Activated naive CD8-positive, alpha-beta T cell (primary cell): ENCODE results near the gene CD53.

Experiments used
- H3K27ac Mint-ChIP-seq: one replicate; pipeline ENCODE4 v1.8.0; 2021; ENCODE audit warnings: mixed read lengths
- H3K27me3 Mint-ChIP-seq: one replicate; pipeline ENCODE4 v1.8.0; 2021; ENCODE audit warnings: mixed read lengths
- H3K36me3 Mint-ChIP-seq: one replicate; pipeline ENCODE4 v1.8.0; 2021; ENCODE audit warnings: mixed read lengths
- H3K4me1 Mint-ChIP-seq: one replicate; pipeline ENCODE4 v1.8.0; 2021; ENCODE audit warnings: low read depth, mixed read lengths
- H3K4me3 Mint-ChIP-seq: one replicate; pipeline ENCODE4 v1.8.0; 2021; ENCODE audit warnings: mild to moderate bottlenecking, mixed read lengths
- H3K9me3 Mint-ChIP-seq: one replicate; pipeline ENCODE4 v1.8.0; 2021; ENCODE audit warnings: low read depth, mixed read lengths

CD53 gene

DNA sequence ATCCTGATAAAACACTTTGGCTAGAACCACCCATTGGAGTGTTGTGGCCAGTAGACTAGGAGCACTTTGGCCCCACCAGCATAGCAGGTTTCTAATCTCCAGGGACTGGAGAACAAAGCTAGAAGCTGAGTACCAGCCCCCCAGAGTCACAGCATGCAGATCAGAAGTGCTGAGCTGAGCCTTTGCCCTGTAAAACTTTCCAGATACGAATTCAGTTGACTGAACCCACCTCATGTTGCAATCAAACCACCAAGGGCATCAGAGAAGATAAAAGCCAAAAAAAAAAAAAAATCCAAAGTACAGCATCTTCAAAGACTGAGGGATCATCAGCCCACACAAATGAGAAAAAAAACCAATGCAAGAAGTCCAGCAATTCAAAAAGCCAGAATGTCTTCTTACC lies 8.7 kb upstream of the CD53 start:
- Mint-ChIP-seq H3K27ac (peak overlapping the region; percentile 61), H3K9me3 (peaks cover 39% of the 10 kb centered on the region)

DNA sequence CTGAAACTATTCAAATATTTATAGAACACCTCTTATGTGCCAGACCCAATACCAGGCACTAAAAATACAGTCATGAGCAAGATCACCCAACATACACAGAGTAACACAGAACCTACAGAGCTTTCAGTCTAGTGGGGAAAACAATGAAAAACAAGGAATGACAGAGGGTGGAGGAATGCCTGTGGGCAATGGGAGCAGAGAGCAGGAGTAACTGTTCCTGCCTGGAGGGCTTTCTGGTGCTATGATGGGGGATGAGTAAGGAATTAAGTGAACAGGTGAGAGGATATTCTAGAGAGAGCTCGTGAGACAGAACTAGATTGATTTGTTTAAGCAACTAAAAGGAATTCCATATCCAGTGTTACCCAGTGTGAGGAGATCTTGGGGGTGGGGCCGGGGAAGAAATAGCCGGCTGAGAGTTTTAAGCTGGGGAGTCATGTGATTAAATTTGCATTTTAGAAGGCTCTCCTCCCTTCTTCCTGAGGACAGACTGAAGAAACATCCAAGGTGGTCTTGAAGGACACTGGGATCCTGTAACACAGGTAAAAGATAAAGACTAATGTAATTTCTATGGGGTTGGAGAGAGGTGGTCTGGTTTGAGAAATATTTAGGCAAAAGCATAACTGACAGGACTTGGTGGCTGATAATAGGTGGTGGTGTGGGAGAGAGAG lies 2.1 kb upstream of the CD53 start:
- peak overlapping the region; percentile 48 for H3K4me3 Mint-ChIP-seq
- H3K27ac Mint-ChIP-seq = peak overlapping the region; percentile 99

More for the DNA sequence above, 8.7 kb upstream of the CD53 start:
- no peak overlapping the region for H3K4me3 Mint-ChIP-seq
- peaks cover 15% of the 10 kb centered on the region for H3K36me3 Mint-ChIP-seq
- peaks cover 62% of the 10 kb centered on the region for H3K4me1 Mint-ChIP-seq
- no peaks in the 10 kb centered on the region for H3K27me3 Mint-ChIP-seq

DNA sequence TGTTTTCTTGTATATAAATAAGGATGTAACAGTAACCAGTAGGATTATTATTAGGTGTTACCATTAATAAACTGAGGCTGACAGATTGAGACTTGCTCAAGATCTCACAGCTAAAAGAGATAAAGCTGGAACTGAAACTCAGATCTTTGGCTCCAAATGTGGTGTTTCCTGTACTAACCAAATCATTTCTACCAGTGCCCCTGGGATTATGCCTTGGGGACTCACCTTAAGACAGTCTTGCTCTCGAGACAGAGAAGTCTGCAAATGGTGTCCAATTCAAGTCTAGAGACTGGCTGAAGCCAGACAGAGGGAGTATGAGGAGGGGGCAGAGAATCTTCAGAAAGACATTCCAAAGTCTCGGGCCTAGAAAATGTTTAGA lies 593 bp upstream of the CD53 start:
- Mint-ChIP-seq H3K27ac (peak overlapping the region; percentile 99), H3K36me3 (peaks cover 8% of the 10 kb centered on the region), H3K4me3 (peak overlapping the region; percentile 98), H3K9me3 (no peaks in the 10 kb centered on the region), H3K27me3 (no peaks in the 10 kb centered on the region), H3K4me1 (peaks cover 63% of the 10 kb centered on the region)

More for the DNA sequence above, 2.1 kb upstream of the CD53 start:
- Mint-ChIP-seq H3K4me1 (peaks cover 61% of the 10 kb centered on the region), H3K27me3 (no peaks in the 10 kb centered on the region), H3K9me3 (peaks cover 11% of the 10 kb centered on the region), H3K36me3 (peaks cover 13% of the 10 kb centered on the region)

- Mint-ChIP-seq H3K4me3 (peak overlapping the region; percentile 98), H3K36me3 (peaks cover 15% of the 10 kb centered on the region), H3K27ac (peak overlapping the region; percentile 99), H3K4me1 (peaks cover 62% of the 10 kb centered on the region), H3K9me3 (no peaks in the 10 kb centered on the region), H3K27me3 (no peaks in the 10 kb centered on the region)
These were observed 908 bp downstream of the CD53 start for GRCh38 chr1:110873856-110874255.

DNA sequence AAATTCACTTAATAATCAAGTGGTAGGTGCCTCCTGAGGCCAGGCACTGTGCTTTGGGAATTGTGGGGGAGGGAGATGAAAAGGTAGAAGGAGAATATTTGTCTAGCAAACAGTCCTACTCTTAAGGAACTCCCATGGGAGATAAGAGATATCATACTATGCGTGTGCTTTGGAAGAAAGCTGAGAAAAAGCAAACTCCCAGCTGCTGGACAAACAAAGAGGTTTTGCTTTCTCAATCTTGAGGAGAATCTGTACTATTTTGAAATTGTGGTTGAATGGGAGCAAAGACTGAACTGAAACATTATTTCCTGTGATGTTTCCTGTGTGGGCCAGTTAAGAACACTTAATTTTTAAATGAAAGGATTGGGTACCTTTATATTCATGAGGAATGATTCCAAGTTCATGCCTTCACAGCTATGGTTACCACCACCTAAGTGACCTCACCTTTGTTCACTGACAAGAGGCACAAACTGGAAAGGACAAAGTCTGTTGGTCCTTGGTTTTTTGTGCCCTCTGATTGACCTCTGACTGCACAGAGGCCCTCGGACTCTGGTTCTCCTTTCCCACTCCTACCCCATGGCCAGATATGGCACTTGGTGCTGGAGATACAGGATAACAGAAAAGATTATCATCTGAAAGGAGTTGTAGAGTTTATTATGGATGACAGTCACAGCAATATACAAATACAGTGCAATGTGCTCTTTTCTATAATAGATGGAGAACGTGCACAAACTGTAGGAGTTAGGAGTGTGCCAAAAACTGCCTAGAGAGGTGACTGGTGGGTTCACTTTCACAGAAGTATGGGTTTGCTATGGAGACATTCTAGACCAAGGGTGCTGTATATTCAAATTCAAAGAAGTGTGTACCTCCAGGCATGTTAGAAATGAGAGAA lies 1.6 kb downstream of the CD53 start:
- peaks cover 15% of the 10 kb centered on the region for H3K36me3 Mint-ChIP-seq
- peak overlapping the region; percentile 98 for H3K4me3 Mint-ChIP-seq
- peaks cover 62% of the 10 kb centered on the region for H3K4me1 Mint-ChIP-seq
- peak overlapping the region; percentile 99 for H3K27ac Mint-ChIP-seq
- no peaks in the 10 kb centered on the region for H3K27me3 Mint-ChIP-seq
- H3K9me3 Mint-ChIP-seq = no peaks in the 10 kb centered on the region

DNA sequence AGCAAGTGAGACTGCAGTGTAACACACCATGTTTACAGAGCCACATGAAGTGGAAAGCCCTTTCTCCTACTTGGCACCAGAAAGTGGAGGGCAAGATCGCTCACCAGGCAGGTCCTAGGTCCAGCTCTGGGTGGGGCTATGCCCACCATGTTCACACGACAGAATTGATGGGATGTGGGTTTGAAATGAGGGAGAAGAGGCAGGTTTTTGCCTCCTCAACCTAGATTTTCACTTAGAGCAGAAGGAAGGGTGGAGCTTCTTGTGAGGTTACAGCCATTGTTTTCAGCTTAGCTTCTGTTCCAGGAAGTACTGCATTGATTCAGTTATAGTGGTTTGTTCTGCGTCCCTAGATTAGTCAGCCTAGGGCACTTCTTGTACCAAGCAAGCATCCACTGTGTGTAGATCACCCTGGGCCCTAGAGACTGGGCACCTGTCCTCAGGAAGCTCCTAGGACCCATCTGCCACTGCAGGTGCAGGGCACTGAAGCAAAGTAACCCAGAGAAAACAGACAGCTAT lies 2.3 kb downstream of the CD53 start:
- peaks cover 61% of the 10 kb centered on the region for H3K4me1 Mint-ChIP-seq
- no peaks in the 10 kb centered on the region for H3K27me3 Mint-ChIP-seq
- H3K27ac Mint-ChIP-seq = peak overlapping the region; percentile 99
- no peaks in the 10 kb centered on the region for H3K9me3 Mint-ChIP-seq
- H3K36me3 Mint-ChIP-seq = peaks cover 18% of the 10 kb centered on the region
- peak overlapping the region; percentile 98 for H3K4me3 Mint-ChIP-seq

- Mint-ChIP-seq H3K4me3 (peak overlapping the region; percentile 98), H3K36me3 (peaks cover 18% of the 10 kb centered on the region), H3K27me3 (no peaks in the 10 kb centered on the region), H3K9me3 (no peaks in the 10 kb centered on the region), H3K4me1 (peaks cover 61% of the 10 kb centered on the region), H3K27ac (peak overlapping the region; percentile 99)
These were observed 3.9 kb downstream of the CD53 start for GRCh38 chr1:110876748-110877341.

GRCh38 chr1:110877364-110877763 lies 4.4 kb downstream of the CD53 start:
- H3K9me3 Mint-ChIP-seq = no peaks in the 10 kb centered on the region
- H3K27ac Mint-ChIP-seq = peak overlapping the region; percentile 99
- H3K4me3 Mint-ChIP-seq = peak overlapping the region; percentile 98
- H3K36me3 Mint-ChIP-seq = peaks cover 18% of the 10 kb centered on the region
- peaks cover 60% of the 10 kb centered on the region for H3K4me1 Mint-ChIP-seq
- H3K27me3 Mint-ChIP-seq = no peaks in the 10 kb centered on the region

DNA sequence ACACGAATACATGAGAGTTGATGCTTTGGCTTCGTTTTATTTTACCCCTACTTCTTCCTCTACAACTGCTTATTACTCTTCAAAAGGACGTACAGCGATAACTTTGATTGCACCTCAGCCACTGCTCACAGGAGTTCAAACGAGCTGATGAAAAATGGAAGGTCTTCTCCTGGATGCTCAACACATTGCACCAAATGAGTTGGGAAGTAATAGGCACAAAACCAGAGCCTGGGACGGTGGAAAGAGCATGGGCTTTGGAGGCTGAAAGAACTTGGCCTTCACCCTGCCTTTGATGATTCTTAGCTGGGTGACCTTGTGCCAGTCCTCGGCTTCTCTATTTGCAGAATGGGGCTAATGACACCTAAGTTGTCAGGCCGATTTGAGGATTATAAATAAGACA lies 4.8 kb downstream of the CD53 start:
- Mint-ChIP-seq H3K27ac (peak overlapping the region; percentile 99), H3K36me3 (peaks cover 18% of the 10 kb centered on the region), H3K4me3 (peak overlapping the region; percentile 98), H3K4me1 (peaks cover 60% of the 10 kb centered on the region), H3K9me3 (no peaks in the 10 kb centered on the region), H3K27me3 (no peaks in the 10 kb centered on the region)

DNA sequence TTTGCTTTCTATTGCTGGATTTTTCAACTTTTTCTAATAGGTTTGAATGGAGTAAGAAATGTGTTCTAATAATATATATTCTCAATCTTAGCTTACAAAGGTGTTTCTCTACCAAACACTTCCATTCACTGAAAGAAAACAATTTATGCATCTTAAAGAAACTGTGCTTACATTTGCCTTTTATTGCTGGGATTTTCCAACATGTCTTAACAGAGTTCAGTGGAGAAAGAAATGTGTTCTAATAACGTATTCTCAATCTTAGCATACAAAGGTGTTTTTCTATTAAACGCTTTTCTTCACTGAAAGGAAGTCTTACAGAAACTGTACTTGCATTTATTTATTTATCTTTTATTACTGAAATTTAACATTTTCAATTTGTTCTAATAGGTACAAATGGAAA lies 5.6 kb downstream of the CD53 start:
- peak overlapping the region; percentile 99 for H3K27ac Mint-ChIP-seq
- peaks cover 67% of the 10 kb centered on the region for H3K4me1 Mint-ChIP-seq
- H3K36me3 Mint-ChIP-seq = peaks cover 18% of the 10 kb centered on the region
- no peaks in the 10 kb centered on the region for H3K27me3 Mint-ChIP-seq
- H3K9me3 Mint-ChIP-seq = no peaks in the 10 kb centered on the region
- peak overlapping the region; percentile 98 for H3K4me3 Mint-ChIP-seq

DNA sequence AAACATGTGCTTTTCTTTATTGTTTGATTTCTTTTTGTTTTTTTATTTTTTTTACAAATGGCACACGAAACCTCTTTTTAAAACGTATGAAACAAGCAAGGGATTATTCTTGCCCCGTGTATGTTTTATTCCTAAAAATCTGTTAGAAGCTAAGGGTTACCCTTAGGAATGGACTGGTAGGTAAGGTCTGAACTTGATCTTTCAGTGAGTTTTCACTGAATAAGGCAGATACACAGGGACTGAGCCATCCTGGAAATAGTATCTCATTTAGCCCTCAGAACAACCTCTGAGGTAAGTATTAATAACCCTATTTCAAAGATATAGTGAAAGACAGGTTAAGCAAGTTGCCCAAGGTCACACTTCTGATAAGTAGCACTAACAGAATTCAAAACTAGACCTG lies 6.0 kb downstream of the CD53 start:
- peaks cover 71% of the 10 kb centered on the region for H3K4me1 Mint-ChIP-seq
- peak overlapping the region; percentile 99 for H3K27ac Mint-ChIP-seq
- H3K36me3 Mint-ChIP-seq = peaks cover 18% of the 10 kb centered on the region
- no peaks in the 10 kb centered on the region for H3K9me3 Mint-ChIP-seq
- H3K4me3 Mint-ChIP-seq = peak overlapping the region; percentile 98
- no peaks in the 10 kb centered on the region for H3K27me3 Mint-ChIP-seq

DNA sequence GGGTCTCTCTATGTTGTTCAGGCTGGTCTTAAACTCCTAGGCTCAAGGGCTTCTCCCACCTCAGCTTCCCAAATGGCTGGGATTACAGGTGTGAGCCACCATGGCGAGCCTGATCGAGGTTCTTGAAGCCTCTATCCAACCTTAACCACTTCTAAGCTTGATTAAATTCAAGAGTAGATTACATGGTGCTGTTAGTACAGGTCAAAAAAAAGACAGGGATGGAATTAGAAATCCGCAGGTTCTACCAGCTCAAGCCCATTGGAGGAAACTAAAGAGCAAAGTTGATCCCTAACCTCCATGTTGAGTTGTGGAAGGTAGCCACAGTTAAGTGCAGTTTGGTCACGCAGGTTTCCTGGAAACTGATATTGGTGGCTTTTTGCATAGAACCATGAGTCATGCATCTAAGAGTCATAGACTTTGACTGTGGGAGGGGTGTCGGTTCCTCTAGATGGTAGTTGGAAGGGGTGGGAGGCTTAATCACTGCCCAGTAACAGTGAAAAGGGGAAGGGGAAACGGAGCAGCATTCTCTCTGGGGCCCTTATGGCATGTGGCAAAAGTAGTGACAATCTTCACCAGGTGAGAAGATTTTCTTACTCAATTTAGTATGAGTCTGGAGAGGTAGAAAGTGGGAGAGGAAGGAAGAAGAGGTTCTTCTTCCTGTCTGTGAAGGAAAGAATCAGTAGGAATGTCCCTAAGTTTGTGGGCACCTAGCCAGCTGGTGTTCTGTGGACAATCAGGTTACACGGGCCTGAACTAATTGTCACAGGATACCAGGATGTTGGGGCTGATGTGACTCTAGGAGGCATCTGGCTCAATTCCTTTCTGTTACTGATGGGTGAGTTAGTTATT lies 7.0 kb downstream of the CD53 start:
- no peaks in the 10 kb centered on the region for H3K9me3 Mint-ChIP-seq
- H3K27ac Mint-ChIP-seq = peak overlapping the region; percentile 99
- no peaks in the 10 kb centered on the region for H3K27me3 Mint-ChIP-seq
- peaks cover 81% of the 10 kb centered on the region for H3K4me1 Mint-ChIP-seq
- H3K36me3 Mint-ChIP-seq = peaks cover 18% of the 10 kb centered on the region
- H3K4me3 Mint-ChIP-seq = peak overlapping the region; percentile 98

DNA sequence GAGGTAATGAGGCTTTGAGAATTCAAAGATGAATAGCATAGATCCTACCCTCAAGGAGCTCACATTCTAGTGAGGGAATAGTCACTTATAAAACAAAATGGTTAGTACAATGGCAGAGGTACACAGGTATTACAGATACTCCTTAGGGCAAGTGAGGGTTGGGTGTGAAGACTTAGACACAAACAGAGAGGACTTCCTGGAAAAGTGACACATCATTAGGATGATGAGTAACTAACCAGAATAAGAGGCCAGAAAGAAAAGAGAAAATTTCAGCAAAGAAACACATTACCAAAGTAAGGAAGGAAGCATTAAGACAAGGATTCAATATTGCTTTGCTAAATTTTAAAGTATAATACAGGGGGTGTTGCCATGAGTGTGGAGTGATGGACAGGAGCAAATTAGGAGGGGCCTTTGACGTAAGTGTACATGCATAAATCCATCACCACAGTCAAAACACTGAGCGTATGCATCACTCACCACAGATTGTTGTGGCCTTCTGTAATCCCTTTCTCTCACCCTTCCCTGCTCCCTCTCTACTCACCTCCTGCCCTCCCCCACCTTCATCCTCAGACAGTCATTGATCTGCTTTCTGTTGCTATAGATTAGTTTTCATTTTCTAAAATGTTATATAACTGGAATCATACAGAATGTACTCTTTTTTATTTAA lies 7.9 kb downstream of the CD53 start:
- Mint-ChIP-seq H3K4me1 (peaks cover 83% of the 10 kb centered on the region), H3K27me3 (no peaks in the 10 kb centered on the region), H3K4me3 (peak overlapping the region; percentile 98), H3K36me3 (peaks cover 16% of the 10 kb centered on the region), H3K9me3 (no peaks in the 10 kb centered on the region), H3K27ac (peak overlapping the region; percentile 99)

DNA sequence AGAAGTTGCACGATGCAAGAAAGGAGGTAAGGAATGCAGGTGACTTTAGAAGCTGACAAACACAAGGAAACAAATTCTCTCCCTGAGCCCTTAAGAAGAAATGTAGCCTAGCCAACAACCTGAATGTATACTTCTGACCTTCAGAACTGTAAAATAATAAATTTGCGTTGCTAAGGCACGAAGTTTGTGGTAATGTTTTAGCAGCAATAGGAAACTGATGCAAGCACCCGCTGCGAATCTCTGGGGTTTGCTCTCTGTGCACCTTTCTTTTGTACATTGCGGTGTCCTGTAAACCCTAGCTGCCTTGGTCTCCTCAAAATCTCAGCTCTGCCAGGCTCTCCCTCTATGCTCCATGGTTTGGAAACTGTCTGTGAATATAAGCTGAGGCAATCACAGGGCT lies 15.1 kb downstream of the CD53 start:
- peak overlapping the region; percentile 74 for H3K4me3 Mint-ChIP-seq
- H3K36me3 Mint-ChIP-seq = peaks cover 27% of the 10 kb centered on the region
- H3K4me1 Mint-ChIP-seq = peaks cover 90% of the 10 kb centered on the region
- no peaks in the 10 kb centered on the region for H3K9me3 Mint-ChIP-seq
- H3K27me3 Mint-ChIP-seq = no peaks in the 10 kb centered on the region
- peak overlapping the region; percentile 88 for H3K27ac Mint-ChIP-seq
